K562 (cell line): ENCODE measurements around the gene MIEF1. TPM values are rescaled to one million over a fixed set of nuclear protein-coding genes. Genes with fewer than 3 reads are reported as not detected.

Experiments
- ATAC-seq: fragments of 200-7000 bp; cut with Tn5 transposase; 3 replicates; pipeline ENCODE4 v1.9.1; 2020; ENCODE audit warnings: moderate library complexity
- BruUV-seq: library from RNA; stranded (reverse); fragments of 400-500 nt; replicated peaks from 2 replicates; lab custom pipeline; 2021; lab: Mats Ljungman, UMichigan
- CTCF ChIA-PET: fragments of 300-600 bp; formaldehyde crosslinking; extraction: SDS; loops from one replicate; lab custom pipeline; 2021; ENCODE audit warnings: low intra/inter-chr PET ratio; lab: Yijun Ruan, JAX
- POLR2A ChIA-PET: fragments of 300-600, 350-650 bp; sonication (Branson Sonifier 250); formaldehyde crosslinking; extraction: SDS; loops from one replicate; lab custom pipeline; 2021; ENCODE audit warnings: antibody characterized with exemption, inconsistent platforms; lab: Yijun Ruan, JAX
- DNase-seq, 4 experiments: peaks; one replicate each; pipeline versions ENCODE4 v3.0.0 to v3.0.0-alpha.2; 2011 to 2018; ENCODE audit warnings: low spot score in 3 of 4, mixed read lengths in 3 of 4; ENCODE audit errors: extremely low read depth in 1 of 4
- FAIRE-seq: peaks from 2 replicates; lab custom pipeline; 2011; peaks lifted over from hg19 to GRCh38; lab: Jason Lieb, UNC
- H2AFZ ChIP-seq: 2 replicates; pipeline ENCODE4 v1.6.0; 2011; ENCODE audit warnings: low read depth, low read length, control low read depth, inconsistent platforms
- H3K27ac ChIP-seq: fragments of 200-600 bp; 3 replicates; pipeline ENCODE4 v1.8.0; 2011; ENCODE audit warnings: low read depth, mild to moderate bottlenecking, control low read depth, inconsistent platforms, low read length, moderate library complexity, mixed read lengths; ENCODE audit errors: extremely low read depth
- H3K27me3 ChIP-seq, 2 experiments: fragments of 300-600 bp in 1 of 2; 2 replicates in 1 of 2; 3 replicates in 1 of 2; pipeline versions ENCODE4 v1.6.0 to v1.8.0; 2011; ENCODE audit warnings: inconsistent platforms in 2 of 2, low read length in 2 of 2, mild to moderate bottlenecking in 1 of 2, mixed read lengths in 1 of 2, moderate library complexity in 1 of 2; ENCODE audit not compliant: control insufficient read depth in 2 of 2, insufficient read depth in 2 of 2
- H3K36me3 ChIP-seq: fragments of 300-600 bp; 3 replicates; pipeline ENCODE4 v1.8.0; 2011; ENCODE audit warnings: mild to moderate bottlenecking, low read length, inconsistent platforms; ENCODE audit not compliant: control insufficient read depth, insufficient read depth
- H3K4me1 ChIP-seq, 2 experiments: fragments of 200-600 bp in 1 of 2; replicated peaks in 1 of 2; 2 replicates in 1 of 2; 3 replicates in 1 of 2; pipeline versions ENCODE4 v1.5.1 to v1.8.0; 2011; ENCODE audit warnings: inconsistent platforms in 2 of 2, low read length in 2 of 2, mild to moderate bottlenecking in 1 of 2, mixed read lengths in 1 of 2, moderate library complexity in 1 of 2; ENCODE audit not compliant: control insufficient read depth in 2 of 2, insufficient read depth in 2 of 2
- H3K4me2 ChIP-seq: 2 replicates; pipeline ENCODE4 v1.6.1; 2011; ENCODE audit warnings: low read length, control low read depth, inconsistent platforms, mixed read lengths; ENCODE audit not compliant: insufficient read depth
- H3K4me3 ChIP-seq: fragments of 200-600 bp; sonication (generic), shearing (Covaris generic); 2 replicates; pipeline ENCODE4 v1.5.1; 2016; ENCODE audit warnings: control low read depth, inconsistent platforms
- H3K79me2 ChIP-seq: fragments of 200-600 bp; 3 replicates; pipeline ENCODE4 v1.8.0; 2011; ENCODE audit warnings: low read length, inconsistent platforms; ENCODE audit not compliant: control insufficient read depth, insufficient read depth
- H3K9ac ChIP-seq, 2 experiments: 2 replicates each; pipeline versions ENCODE4 v1.6.0 to v1.6.1; 2011; ENCODE audit warnings: low read depth in 2 of 2, low read length in 2 of 2, control low read depth in 1 of 2, inconsistent platforms in 1 of 2, mild to moderate bottlenecking in 1 of 2, mixed read lengths in 1 of 2; ENCODE audit not compliant: insufficient read depth in 1 of 2
- H3K9me1 ChIP-seq: one replicate; pipeline ENCODE4 v1.6.0; 2011; ENCODE audit warnings: inconsistent platforms, mild to moderate bottlenecking, low read length, moderate library complexity; ENCODE audit not compliant: control insufficient read depth, insufficient read depth
- H3K9me3 ChIP-seq: replicated peaks from 2 replicates; pipeline ENCODE4 v1.5.1; 2011; ENCODE audit warnings: low read depth, low read length, inconsistent platforms; ENCODE audit not compliant: control insufficient read depth, insufficient read depth
- H4K20me1 ChIP-seq: replicated peaks from 2 replicates; pipeline ENCODE4 v1.6.1; 2011; ENCODE audit warnings: low read length, inconsistent platforms, mixed read lengths; ENCODE audit not compliant: control insufficient read depth, insufficient read depth
- FOS ChIP-seq: IDR thresholded peaks from 3 replicates; pipeline ENCODE4 v1.6.1; 2011; ENCODE audit not compliant: insufficient read length; ENCODE audit errors: extremely low read depth
- HCFC1 ChIP-seq: IDR thresholded peaks from 2 replicates; pipeline ENCODE4 v1.6.1; 2012; ENCODE audit warnings: low read depth, low read length, improper control_type of control experiment
- MAFG ChIP-seq: fragments of 450-650 bp; conservative IDR thresholded peaks from 2 replicates; pipeline ENCODE4 v1.6.1; 2016; ENCODE audit warnings: missing genetic modification characterization, missing compliant biosample characterization
- MBD2 ChIP-seq: sonication (generic); IDR thresholded peaks from 2 replicates; pipeline ENCODE4 v1.6.1; 2016; ENCODE audit warnings: low read depth, borderline replicate concordance
- POLR2A ChIP-seq: fragments of 450-650 bp; conservative IDR thresholded peaks from 2 replicates; pipeline ENCODE4 v1.6.1; 2016
- ZNF143 ChIP-seq: sonication (generic); formaldehyde crosslinking; IDR thresholded peaks from 2 replicates; pipeline ENCODE4 v1.9.0; 2022; ENCODE audit warnings: mild to moderate bottlenecking, missing genetic modification reagents
- WGBS: fragments of 100-300 bp; shearing (Covaris generic); methylation state at CpG from one replicate; pipeline ENCODE4 v1.1.6; 2016; ENCODE audit warnings: low coverage, mixed read lengths; ENCODE audit not compliant: insufficient coverage; ENCODE audit errors: missing lambda C conversion rate; 5-methylcytosine and 5-hydroxymethylcytosine counted together
- in situ Hi-C: fragments of 300-500 bp; cut with MboI; formaldehyde crosslinking; loops from 4 replicates; pipeline ENCODE4 v1.15.0; 2018; ENCODE audit warnings: inconsistent platforms, mixed read lengths
- intact Hi-C: fragments of 100-400 bp; cut with micrococcal nuclease; formaldehyde crosslinking; loops from 2 replicates; pipeline ENCODE4 v1.14.2; 2022
- polyA plus RNA-seq, 8 experiments: library from polyadenylated mRNA; depleted of rRNA in 4 of 8; stranded (reverse) in 5 of 8; unstranded in 3 of 8; fragments of >200 nt; fragmentation: Nextera tagmentation in 2 of 8; fragmentation: Illumina TruSeq in 1 of 8; extraction: Ambion mirVana in 2 of 8; extraction: Trizol in 1 of 8; gene quantifications; 2 replicates each; pipeline versions ENCODE4 v1.2.1 to v1.2.3, GENCODE V29; 2011 to 2014; ENCODE audit warnings: inconsistent platforms in 1 of 8, missing spikeins in 1 of 8
- total RNA-seq, 7 experiments: library from RNA; depleted of rRNA in 6 of 7; stranded (reverse); fragments of >200 nt in 6 of 7; fragmentation: Illumina TruSeq in 2 of 7; extraction: Trizol in 2 of 7; gene quantifications; 2 replicates each; pipeline versions ENCODE4 v1.2.1 to v1.2.3, GENCODE V29; 2011 to 2021; ENCODE audit warnings: low replicate concordance in 1 of 7
- TF ChIP-seq, protein P1 (sequence below): sonication (generic); formaldehyde crosslinking; IDR thresholded peaks from 2 replicates; pipeline ENCODE4 v1.8.0; 2022; ENCODE audit warnings: missing genetic modification reagents, mild to moderate bottlenecking, borderline replicate concordance
- TF ChIP-seq, protein P2 (sequence below): sonication (generic); formaldehyde crosslinking; IDR thresholded peaks from 2 replicates; pipeline ENCODE4 v1.9.0; 2022; ENCODE audit warnings: mild to moderate bottlenecking, missing genetic modification reagents
- TF ChIP-seq, protein P3 (sequence below): sonication (generic); formaldehyde crosslinking; IDR thresholded peaks from 2 replicates; pipeline ENCODE4 v1.9.0; 2022; ENCODE audit warnings: mild to moderate bottlenecking, missing genetic modification reagents

MIEF1 gene
- total and polyA plus RNA-seq, 9 of the 15 experiments (the other 6 are each of a cell fraction or from before 2014, with no cell fraction given): 10.9 to 51.8 (median 25.5) TPM

DNA sequence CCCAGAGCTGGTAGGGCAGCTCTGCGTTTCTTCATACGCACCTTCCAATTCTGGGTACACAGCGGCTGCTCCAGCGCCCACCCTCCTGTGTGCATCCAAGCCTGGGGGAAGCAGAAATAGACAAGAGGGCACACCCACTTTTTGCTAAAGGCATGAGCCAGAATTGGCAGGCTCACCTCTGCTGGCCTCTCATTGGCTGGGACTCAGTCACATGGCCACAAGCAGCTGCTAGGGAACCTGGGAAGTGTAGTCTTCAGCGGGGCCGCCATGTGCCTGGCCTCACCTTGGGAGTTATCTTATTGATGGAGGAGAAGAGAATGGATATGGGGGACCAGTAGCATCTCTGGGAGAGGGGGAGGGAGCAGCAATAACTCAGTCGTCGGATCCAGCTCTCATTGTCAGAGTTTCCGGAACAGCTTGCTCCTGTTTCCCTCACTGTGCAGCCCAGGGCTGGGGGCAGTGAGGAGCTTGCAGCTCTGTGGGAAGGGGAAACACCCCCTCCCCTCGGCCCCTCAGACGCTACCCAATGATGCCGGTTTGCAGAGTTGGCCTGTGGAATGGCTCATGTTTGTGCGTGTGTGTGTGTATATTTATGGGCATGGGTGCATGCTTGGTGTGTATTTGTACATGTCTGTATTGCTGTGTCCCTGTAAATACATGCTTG is 11.8 kb upstream of the MIEF1 start:
- DNase-seq (peak; percentile 82 to 90 (median 84)), FAIRE-seq (peak; percentile 98), ATAC-seq (peak; percentile 95)
- Histone ChIP-seq H3K79me2 (peaks cover 26% of the 10 kb centered on the region; the same call in 2 of the 3 replicates), H4K20me1 (no peaks in the 10 kb centered on the region), H3K4me1 (peaks cover 37 to 49% of the 10 kb centered on the region in 2 experiments), H3K27me3 (no peaks in the 10 kb centered on the region), H3K36me3 (peaks cover 10% of the 10 kb centered on the region; the same call in 1 of the 3 replicates), H3K4me2 (peak overlapping the region; percentile 73), H2AFZ (peak overlapping the region; percentile 82), H3K4me3 (no peak overlapping the region), H3K9ac (peak overlapping the region; percentile 19 to 75; a peak in 2 of 4 replicates), H3K9me3 (no peaks in the 10 kb centered on the region), H3K27ac (no peak overlapping the region; the same call in 2 of the 3 replicates), H3K9me1 (no peaks in the 10 kb centered on the region)
- in situ Hi-C loops (no loop called here), intact Hi-C loops (no loop called here)
- CTCF ChIA-PET: no interaction called here
- BruUV-seq: no TSS peak
- 9% methylated on average over 10 of the region's 13 CpGs for WGBS
- POLR2A ChIA-PET: interaction anchor here (0.6 to 1.8 kb wide), 9 partner anchors 11 to 1928 kb away, joined by 3 to 12 read pairs (median 3); partner anchors contain the start of genes ATF4, MIEF1 and RPL3
- TF ChIP-seq FOS: peak; percentile 75
- TF ChIP-seq, protein P1, sequence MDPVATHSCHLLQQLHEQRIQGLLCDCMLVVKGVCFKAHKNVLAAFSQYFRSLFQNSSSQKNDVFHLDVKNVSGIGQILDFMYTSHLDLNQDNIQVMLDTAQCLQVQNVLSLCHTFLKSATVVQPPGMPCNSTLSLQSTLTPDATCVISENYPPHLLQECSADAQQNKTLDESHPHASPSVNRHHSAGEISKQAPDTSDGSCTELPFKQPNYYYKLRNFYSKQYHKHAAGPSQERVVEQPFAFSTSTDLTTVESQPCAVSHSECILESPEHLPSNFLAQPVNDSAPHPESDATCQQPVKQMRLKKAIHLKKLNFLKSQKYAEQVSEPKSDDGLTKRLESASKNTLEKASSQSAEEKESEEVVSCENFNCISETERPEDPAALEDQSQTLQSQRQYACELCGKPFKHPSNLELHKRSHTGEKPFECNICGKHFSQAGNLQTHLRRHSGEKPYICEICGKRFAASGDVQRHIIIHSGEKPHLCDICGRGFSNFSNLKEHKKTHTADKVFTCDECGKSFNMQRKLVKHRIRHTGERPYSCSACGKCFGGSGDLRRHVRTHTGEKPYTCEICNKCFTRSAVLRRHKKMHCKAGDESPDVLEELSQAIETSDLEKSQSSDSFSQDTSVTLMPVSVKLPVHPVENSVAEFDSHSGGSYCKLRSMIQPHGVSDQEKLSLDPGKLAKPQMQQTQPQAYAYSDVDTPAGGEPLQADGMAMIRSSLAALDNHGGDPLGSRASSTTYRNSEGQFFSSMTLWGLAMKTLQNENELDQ: no peak
- TF ChIP-seq MBD2: peak; percentile 74; the same call in 1 of the 2 replicates
- TF ChIP-seq, protein P2, sequence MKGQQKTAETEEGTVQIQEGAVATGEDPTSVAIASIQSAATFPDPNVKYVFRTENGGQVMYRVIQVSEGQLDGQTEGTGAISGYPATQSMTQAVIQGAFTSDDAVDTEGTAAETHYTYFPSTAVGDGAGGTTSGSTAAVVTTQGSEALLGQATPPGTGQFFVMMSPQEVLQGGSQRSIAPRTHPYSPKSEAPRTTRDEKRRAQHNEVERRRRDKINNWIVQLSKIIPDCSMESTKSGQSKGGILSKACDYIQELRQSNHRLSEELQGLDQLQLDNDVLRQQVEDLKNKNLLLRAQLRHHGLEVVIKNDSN (CRISPR knock-in tag): peak; percentile 99
- TF ChIP-seq, protein P3, sequence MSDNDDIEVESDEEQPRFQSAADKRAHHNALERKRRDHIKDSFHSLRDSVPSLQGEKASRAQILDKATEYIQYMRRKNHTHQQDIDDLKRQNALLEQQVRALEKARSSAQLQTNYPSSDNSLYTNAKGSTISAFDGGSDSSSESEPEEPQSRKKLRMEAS (CRISPR knock-in tag): peak; percentile 86
- peak; percentile 92 for TF ChIP-seq HCFC1
- peak; percentile 92 for TF ChIP-seq ZNF143 (CRISPR knock-in tag)
- TF ChIP-seq MAFG: no peak
- TF ChIP-seq POLR2A: no peak
